Measurements from ENCODE around the gene SYT17.

The SYT17 gene

DNA sequence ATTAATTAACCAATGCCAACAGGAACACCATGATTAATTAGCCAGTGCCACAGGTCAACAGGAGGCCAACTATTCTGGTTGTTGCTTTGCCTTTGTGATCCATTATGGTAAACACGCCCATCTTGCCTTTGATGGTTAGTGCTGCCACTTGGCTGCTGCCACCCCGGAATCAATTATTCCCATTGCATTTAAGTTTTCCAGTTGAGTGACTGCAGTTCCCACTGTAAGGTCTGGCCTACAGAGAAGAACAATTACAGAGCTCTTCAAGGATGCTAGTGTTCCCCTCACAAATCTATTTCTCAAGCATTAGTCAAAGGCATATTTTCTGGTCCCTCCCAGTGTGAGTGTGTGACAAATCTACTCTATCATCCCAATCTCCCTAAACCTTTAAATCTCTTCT, 110.4 kb downstream of the SYT17 start:
- Histone ChIP-seq H3K4me1 (ENCODE audit: insufficient read depth, insufficient read length) (no peaks in the 10 kb centered on the region), H3K4me3 (ENCODE audit: insufficient read length, low read depth) (no peak overlapping the region), H3K36me3 (ENCODE audit: insufficient read depth, insufficient read length, low read length) (no peaks in the 10 kb centered on the region), H3K9me3 (ENCODE audit: insufficient read depth, low read length) (peaks cover 20% of the 10 kb centered on the region), H3K27me3 (ENCODE audit: insufficient read depth, insufficient read length) (no peaks in the 10 kb centered on the region), H3K9ac (ENCODE audit: insufficient read length, low read depth) (no peak overlapping the region)
- DNase-seq (ENCODE audit: low read depth, low spot score) = no peak
- TF ChIP-seq YY1 (IDR thresholded peaks at IDR 0.05; ENCODE audit: insufficient read depth, insufficient read length) (no peak), ZNF274 (IDR thresholded peaks at IDR 0.05; ENCODE audit: low read depth, low read length) (no peak), SUZ12 (IDR thresholded peaks at IDR 0.05; ENCODE audit: extremely low read depth, insufficient read depth, insufficient read length) (no peak)

DNA sequence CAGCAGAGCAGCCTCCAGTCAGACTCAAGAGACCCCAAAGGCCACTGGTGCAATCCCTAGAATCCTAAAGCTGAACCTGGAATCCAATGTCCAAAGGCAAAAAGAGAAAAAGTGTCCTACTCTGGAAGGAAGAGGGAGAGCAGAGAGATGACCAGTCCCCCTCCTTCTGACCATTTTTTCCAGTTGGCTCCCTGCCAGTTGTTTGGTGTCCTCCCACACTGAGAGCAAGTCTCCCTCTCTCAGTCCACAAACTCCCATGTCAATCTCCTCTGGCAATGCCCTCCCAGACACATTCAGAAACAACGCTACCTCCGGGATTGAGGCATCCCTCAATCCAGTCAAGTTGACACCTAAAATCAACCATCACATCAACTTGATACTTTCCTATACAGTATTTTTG, 113.2 kb downstream of the SYT17 start:
- no peak overlapping the region for H3K9ac ChIP-seq (ENCODE audit: insufficient read length, low read depth)
- no peak for DNase-seq (ENCODE audit: low read depth, low spot score)
- TF ChIP-seq YY1 (IDR thresholded peaks at IDR 0.05; ENCODE audit: insufficient read depth, insufficient read length) (no peak), SUZ12 (IDR thresholded peaks at IDR 0.05; ENCODE audit: extremely low read depth, insufficient read depth, insufficient read length) (no peak), ZNF274 (IDR thresholded peaks at IDR 0.05; ENCODE audit: low read depth, low read length) (no peak)
- peaks cover 20% of the 10 kb centered on the region for H3K9me3 ChIP-seq (ENCODE audit: insufficient read depth, low read length)
- H3K4me1 ChIP-seq (ENCODE audit: insufficient read depth, insufficient read length) = peaks cover 6% of the 10 kb centered on the region
- no peaks in the 10 kb centered on the region for H3K27me3 ChIP-seq (ENCODE audit: insufficient read depth, insufficient read length)
- no peak overlapping the region for H3K4me3 ChIP-seq (ENCODE audit: insufficient read length, low read depth)
- no peaks in the 10 kb centered on the region for H3K36me3 ChIP-seq (ENCODE audit: insufficient read depth, insufficient read length, low read length)

DNA sequence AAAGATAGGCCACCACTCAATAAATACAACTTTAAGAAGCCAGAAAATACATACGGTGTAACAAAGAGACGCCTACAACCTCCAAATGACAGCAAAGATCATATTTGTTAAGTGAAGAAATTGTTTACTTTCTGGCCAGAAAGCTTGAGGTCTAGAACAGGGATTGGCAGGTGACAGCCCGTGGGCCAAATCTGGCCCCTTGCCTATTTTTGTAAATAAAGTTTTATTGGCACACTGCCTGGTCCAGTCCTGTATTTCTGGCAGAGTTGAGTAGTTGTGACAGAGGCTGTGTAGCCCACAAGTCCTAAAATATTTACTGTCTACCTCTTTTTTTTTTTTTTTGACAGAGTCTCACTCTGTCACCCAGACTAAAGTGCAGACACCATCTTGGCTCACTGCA, 114.1 kb downstream of the SYT17 start:
- H3K4me3 ChIP-seq (ENCODE audit: insufficient read length, low read depth) = no peak overlapping the region
- peaks cover 7% of the 10 kb centered on the region for H3K4me1 ChIP-seq (ENCODE audit: insufficient read depth, insufficient read length)
- DNase-seq (ENCODE audit: low read depth, low spot score) = no peak
- peaks cover 20% of the 10 kb centered on the region for H3K9me3 ChIP-seq (ENCODE audit: insufficient read depth, low read length)
- H3K9ac ChIP-seq (ENCODE audit: insufficient read length, low read depth) = no peak overlapping the region
- H3K27me3 ChIP-seq (ENCODE audit: insufficient read depth, insufficient read length) = no peaks in the 10 kb centered on the region
- no peak for TF ChIP-seq SUZ12 (IDR thresholded peaks at IDR 0.05; ENCODE audit: extremely low read depth, insufficient read depth, insufficient read length)
- TF ChIP-seq YY1 (IDR thresholded peaks at IDR 0.05; ENCODE audit: insufficient read depth, insufficient read length) = no peak
- TF ChIP-seq ZNF274 (IDR thresholded peaks at IDR 0.05; ENCODE audit: low read depth, low read length) = no peak
- H3K36me3 ChIP-seq (ENCODE audit: insufficient read depth, insufficient read length, low read length) = no peaks in the 10 kb centered on the region

DNA sequence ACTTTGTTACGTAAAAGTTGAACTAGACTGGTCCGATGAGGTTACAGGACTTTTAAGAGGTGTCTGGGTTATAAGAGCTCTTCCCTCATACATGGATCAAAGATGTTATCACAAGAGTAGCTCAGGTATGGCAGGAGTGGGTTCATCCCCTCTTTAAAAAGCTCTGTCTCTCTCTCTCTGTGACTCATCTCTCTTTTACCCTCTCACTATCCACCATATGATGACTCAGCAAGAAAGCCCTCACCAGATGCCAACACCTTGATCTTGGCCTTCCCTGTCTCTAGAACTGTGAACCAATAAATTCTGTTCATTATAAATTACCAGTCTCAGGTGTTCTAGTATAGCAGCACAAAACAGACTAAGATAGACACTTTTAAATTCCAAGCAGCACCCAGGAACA, 115.6 kb downstream of the SYT17 start:
- Histone ChIP-seq H3K4me1 (ENCODE audit: insufficient read depth, insufficient read length) (peaks cover 14% of the 10 kb centered on the region), H3K27me3 (ENCODE audit: insufficient read depth, insufficient read length) (no peaks in the 10 kb centered on the region), H3K9me3 (ENCODE audit: insufficient read depth, low read length) (peaks cover 12% of the 10 kb centered on the region), H3K4me3 (ENCODE audit: insufficient read length, low read depth) (no peak overlapping the region), H3K36me3 (ENCODE audit: insufficient read depth, insufficient read length, low read length) (no peaks in the 10 kb centered on the region), H3K9ac (ENCODE audit: insufficient read length, low read depth) (no peak overlapping the region)
- TF ChIP-seq YY1 (IDR thresholded peaks at IDR 0.05; ENCODE audit: insufficient read depth, insufficient read length) (no peak), SUZ12 (IDR thresholded peaks at IDR 0.05; ENCODE audit: extremely low read depth, insufficient read depth, insufficient read length) (no peak), ZNF274 (IDR thresholded peaks at IDR 0.05; ENCODE audit: low read depth, low read length) (no peak)
- no peak for DNase-seq (ENCODE audit: low read depth, low spot score)

DNA sequence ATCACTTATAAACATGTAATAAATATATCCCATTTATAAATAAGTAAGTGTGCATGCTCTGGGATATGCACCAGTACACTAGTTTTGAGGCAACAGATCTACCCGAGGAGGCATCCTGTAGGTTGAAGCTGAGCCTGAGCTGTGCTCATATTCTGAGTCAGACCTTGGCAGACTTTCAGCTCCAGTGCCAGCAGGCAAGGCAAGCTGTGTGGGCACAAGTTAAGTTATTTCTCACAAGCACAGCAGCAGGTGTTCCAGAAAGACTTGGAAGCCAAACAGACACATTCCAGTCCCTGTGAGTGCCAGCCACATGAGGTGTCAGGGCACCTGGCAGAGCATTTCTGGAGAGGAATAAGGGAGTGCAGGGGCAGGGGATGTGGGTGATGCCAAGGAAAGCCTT, 116.2 kb downstream of the SYT17 start:
- peaks cover 14% of the 10 kb centered on the region for H3K4me1 ChIP-seq (ENCODE audit: insufficient read depth, insufficient read length)
- H3K36me3 ChIP-seq (ENCODE audit: insufficient read depth, insufficient read length, low read length) = no peaks in the 10 kb centered on the region
- peaks cover 7% of the 10 kb centered on the region for H3K9me3 ChIP-seq (ENCODE audit: insufficient read depth, low read length)
- H3K4me3 ChIP-seq (ENCODE audit: insufficient read length, low read depth) = no peak overlapping the region
- no peaks in the 10 kb centered on the region for H3K27me3 ChIP-seq (ENCODE audit: insufficient read depth, insufficient read length)
- no peak for DNase-seq (ENCODE audit: low read depth, low spot score)
- TF ChIP-seq YY1 (IDR thresholded peaks at IDR 0.05; ENCODE audit: insufficient read depth, insufficient read length) = no peak
- no peak for TF ChIP-seq ZNF274 (IDR thresholded peaks at IDR 0.05; ENCODE audit: low read depth, low read length)
- no peak for TF ChIP-seq SUZ12 (IDR thresholded peaks at IDR 0.05; ENCODE audit: extremely low read depth, insufficient read depth, insufficient read length)
- H3K9ac ChIP-seq (ENCODE audit: insufficient read length, low read depth) = no peak overlapping the region

DNA sequence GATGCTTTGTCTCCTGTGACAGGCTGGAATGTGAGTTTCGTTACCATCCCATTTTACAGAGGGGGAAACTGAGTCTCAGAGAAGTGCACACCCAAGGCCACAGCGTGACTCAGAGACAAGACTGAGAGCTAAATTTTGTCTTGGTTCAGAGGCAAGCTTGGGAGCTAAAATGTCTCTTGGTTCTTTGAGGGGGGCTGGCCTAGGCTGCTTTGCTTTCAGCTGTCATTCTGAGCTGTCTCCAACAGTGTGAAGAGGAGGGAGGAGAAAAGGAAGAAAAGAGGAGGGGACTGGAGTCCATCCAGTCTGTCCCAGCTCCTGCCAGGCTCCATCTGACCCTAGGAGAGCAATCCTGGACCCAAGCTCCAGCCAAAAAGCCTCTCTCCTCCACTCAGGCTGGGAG, 117.4 kb downstream of the SYT17 start, which contains the start of gene CLEC19A:
Gene CLEC19A (plus strand): TSS at position 301 of the 400 bp plus-strand sequence. CDS start 121 bp downstream, outside the sequence.
- Histone ChIP-seq H3K9me3 (ENCODE audit: insufficient read depth, low read length) (no peaks in the 10 kb centered on the region), H3K36me3 (ENCODE audit: insufficient read depth, insufficient read length, low read length) (no peaks in the 10 kb centered on the region), H3K4me3 (ENCODE audit: insufficient read length, low read depth) (no peak within 1 kb of the TSS), H3K9ac (ENCODE audit: insufficient read length, low read depth) (no peak within 1 kb of the TSS), H3K27me3 (ENCODE audit: insufficient read depth, insufficient read length) (no peaks in the 10 kb centered on the region), H3K4me1 (ENCODE audit: insufficient read depth, insufficient read length) (peaks cover 17% of the 10 kb centered on the region)
- DNase-seq (ENCODE audit: low read depth, low spot score) = no peak
- TF ChIP-seq SUZ12 (IDR thresholded peaks at IDR 0.05; ENCODE audit: extremely low read depth, insufficient read depth, insufficient read length) (no peak), YY1 (IDR thresholded peaks at IDR 0.05; ENCODE audit: insufficient read depth, insufficient read length) (no peak), ZNF274 (IDR thresholded peaks at IDR 0.05; ENCODE audit: low read depth, low read length) (no peak)

DNA sequence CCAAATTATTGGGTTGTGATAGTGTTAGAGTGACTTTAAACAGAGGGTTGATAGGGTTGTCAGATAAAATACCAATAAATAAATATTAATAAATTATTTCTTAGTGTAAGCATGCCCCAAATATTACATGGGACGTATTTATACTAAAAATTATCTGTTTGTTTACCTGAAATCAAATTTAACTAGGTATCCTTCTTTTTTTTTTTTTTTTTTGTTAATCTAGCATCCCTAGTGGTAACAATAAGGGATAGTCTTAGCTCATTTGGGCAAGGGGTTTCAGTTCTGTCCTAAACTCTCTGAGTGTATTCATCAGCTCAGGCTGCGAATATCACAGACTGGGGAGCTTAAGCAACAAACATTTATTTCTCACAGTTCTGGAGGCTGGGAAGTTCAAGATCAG, 118.8 kb downstream of the SYT17 start:
- Histone ChIP-seq H3K4me1 (ENCODE audit: insufficient read depth, insufficient read length) (peaks cover 22% of the 10 kb centered on the region), H3K9ac (ENCODE audit: insufficient read length, low read depth) (no peak overlapping the region), H3K36me3 (ENCODE audit: insufficient read depth, insufficient read length, low read length) (no peaks in the 10 kb centered on the region), H3K9me3 (ENCODE audit: insufficient read depth, low read length) (no peaks in the 10 kb centered on the region), H3K4me3 (ENCODE audit: insufficient read length, low read depth) (no peak overlapping the region), H3K27me3 (ENCODE audit: insufficient read depth, insufficient read length) (no peaks in the 10 kb centered on the region)
- DNase-seq (ENCODE audit: low read depth, low spot score) = no peak
- TF ChIP-seq ZNF274 (IDR thresholded peaks at IDR 0.05; ENCODE audit: low read depth, low read length) (no peak), YY1 (IDR thresholded peaks at IDR 0.05; ENCODE audit: insufficient read depth, insufficient read length) (no peak), SUZ12 (IDR thresholded peaks at IDR 0.05; ENCODE audit: extremely low read depth, insufficient read depth, insufficient read length) (no peak)
